Activated CD4-positive, alpha-beta T cell treated with anti-CD3 and anti-CD28 coated beads for 24 hours (primary cell): ENCODE results near the gene CACNA1F.

Experiments used
- DNase-seq, 2 donors: peaks; one replicate each; pipeline ENCODE4 v3.0.0-alpha.2; 2020; ENCODE audit warnings: low read depth in 2 of 2

The CACNA1F gene

DNA sequence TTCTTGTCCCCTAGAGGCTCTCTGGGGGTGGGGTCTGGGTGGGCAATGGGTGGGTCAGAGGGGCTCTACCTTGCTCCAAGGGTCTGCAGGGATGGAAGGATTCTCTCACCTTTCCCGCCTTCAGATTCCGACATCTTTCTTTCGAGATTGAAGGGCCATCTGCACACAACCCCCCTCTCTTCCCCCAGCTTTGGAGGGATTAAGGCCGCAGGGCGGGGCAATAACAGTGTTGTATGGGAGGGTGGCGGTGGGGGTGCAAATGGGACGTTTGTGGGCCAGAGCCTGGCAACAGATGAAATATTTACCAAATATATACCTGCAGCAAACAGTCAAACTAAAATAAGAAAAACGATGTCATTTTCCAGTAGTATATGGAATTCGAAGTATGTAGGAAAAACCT is at the start of gene CACNA1F:
Gene CACNA1F (minus strand): TSS at position 165 of the 400 bp plus-strand sequence. CDS start 31 bp downstream, at position 134.
- no peak for DNase-seq

DNA sequence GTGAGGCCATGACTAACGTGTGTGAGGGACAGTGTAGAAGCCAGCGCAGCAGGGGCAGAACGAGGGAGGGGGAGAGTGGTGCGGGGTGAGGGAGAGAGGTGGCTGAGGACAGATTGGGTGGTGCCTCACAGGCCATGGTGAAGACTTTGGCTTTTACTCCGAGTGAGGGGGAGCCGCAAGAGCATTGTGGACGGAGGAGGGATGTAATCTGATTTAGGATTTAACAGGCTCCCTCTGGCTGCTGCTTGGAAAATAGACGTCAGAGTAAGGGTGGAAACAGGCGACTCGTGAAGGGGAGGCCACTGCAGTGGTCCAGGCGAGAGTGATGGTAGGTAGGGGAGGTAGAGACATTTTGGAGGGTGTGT is 49.5 kb upstream of the CACNA1F start:
- no peak for DNase-seq

DNA sequence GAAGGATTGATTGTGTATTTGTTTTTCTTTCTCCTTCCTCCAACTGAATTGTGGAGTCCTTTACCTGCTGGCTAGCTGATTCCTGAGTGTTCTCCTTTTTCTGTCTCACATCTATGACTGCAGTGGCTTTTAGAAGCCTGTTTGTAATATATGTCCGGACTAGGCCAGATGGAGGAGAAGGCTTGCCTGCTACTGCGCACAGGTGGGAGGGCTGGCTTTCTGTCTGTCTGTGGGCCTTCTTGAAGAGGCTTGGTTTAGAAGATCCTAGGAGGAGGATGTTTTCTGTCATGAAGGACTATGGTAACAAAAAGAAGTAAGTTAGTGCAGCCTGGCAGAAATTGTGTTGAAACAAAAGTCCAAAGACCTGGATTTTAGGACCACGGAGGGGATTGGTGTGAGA is 44.9 kb upstream of the CACNA1F start:
- DNase-seq: no peak

- no peak for DNase-seq
These were observed 44.3 kb upstream of the CACNA1F start for GRCh38 chrX:49277535-49277830.

DNA sequence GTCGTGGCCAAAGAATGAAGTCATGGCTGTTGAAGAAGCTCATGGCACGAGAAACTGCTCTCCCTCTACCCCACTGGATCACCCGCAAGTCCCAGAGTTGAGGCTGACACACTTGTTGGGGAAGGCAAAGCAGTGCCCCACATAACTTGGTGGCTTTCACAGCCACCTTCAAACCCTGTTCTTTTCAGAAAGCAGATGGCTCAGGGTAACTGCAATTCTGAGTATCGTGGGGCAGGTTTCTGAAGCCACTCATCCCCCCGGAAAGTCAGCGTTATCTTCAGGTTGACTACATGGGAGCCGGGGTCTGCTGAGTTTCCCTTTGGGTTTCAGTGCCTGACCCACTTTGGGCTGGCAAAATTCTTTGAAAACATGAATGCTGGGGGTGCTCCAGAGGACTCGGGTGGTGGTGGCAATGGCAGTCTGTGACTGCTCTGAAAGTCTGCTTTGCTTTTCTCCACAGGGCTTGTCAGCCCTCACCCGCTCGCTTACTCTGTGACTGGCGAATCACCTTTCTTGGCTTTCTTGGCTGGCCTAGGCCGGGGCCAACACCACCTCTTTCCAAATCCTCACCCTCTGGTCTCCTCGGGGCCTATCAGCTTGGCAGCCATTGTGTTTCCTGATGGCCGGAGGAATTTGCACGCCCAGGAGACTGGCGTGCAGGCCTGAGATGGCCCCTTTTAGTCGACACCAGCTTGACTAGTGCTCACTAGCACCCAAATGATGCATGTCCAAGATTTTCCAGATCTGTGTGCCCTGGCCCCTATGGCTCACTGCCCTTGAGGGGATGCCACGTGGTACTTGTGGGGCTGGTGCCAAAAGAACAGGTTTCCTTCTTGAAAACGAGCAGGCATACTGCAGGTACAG is 43.8 kb upstream of the CACNA1F start:
- no peak for DNase-seq

DNA sequence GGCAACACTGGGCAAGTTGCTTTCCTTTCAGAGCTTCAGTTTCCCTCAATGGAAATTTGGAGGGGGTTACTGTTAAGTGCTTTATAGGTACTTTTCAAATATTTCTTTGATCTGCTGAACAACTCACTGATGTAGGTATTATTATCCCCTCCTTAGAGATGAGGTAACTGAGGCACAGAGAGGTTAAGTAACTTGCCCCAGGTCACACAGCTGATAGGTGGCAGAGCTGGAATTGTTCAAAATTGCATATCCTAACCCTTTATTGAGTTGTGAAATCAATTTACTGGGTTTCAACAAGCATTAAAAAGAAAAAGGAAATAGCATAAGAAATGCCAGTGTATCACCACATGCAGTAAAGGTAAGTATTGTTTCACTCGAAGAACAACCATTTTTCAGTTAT is 43.1 kb upstream of the CACNA1F start:
- no peak for DNase-seq

DNA sequence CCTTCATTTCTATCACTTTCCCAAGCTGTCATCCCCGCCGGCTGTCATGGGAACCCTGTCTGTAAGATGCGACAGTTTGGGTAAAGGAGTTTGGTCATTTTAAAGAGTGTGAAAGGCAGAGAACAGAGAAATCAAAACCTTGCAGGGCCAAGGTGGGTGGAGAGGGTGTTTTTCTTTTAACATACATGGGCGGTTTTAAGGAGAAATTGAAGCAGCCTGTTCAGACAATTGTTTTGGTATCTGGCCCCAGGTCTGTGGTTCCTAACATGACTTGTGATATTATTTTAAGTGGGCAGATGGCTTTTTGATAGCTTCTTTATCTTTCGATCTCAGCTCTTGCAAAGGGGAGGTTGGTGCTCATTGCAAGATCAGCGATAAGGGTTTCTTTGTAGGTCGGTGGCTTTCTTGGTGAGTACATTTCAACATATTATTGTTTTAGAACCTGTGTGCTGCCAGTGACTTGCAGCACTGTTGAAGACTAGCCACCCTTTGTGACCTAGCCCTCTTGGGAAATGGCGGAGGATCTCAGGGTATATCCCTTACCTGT is 40.1 kb upstream of the CACNA1F start:
- DNase-seq: peak in 1 of 2 donors; percentile 21

GRCh38 chrX:49272421-49272820 is 39.3 kb upstream of the CACNA1F start:
- no peak for DNase-seq

- no peak for DNase-seq
These were observed 38.2 kb upstream of the CACNA1F start for GRCh38 chrX:49271341-49271740.

GRCh38 chrX:49270249-49270921 is 37.2 kb upstream of the CACNA1F start:
- DNase-seq: no peak

DNA sequence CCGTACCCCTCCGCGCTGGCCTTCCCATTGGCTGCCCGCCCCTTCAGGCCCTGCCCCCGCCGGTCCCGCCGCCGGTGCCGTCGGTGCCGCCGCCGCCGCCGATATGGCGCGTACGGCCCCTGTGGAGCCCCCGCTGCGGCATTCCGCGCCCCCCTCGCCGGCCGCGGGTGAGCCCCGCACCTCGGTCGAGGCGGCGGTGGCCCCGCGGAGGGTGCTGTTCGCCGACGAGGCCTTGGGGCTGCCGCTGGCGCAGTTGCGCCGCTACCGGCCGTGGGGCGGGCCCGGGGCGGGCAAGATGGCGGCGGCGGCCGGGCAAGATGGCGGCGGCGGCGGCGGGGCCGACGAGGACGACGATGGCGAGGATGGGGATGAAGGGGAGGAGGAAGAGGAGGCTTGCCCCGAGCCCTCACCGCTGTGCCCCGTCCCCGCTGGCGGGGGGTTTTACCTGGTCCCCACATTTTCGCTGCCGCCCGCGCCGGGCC is 36.7 kb upstream of the CACNA1F start, which contains the start of gene PPP1R3F:
Gene PPP1R3F (plus strand): TSS at position 27 of the 482 bp plus-strand sequence. CDS start 77 bp downstream, at position 104.
- no peak for DNase-seq

- DNase-seq: peak; percentile 85 to 86
These were observed 36.0 kb upstream of the CACNA1F start for GRCh38 chrX:49269010-49269766.

GRCh38 chrX:49268702-49269009 is 35.5 kb upstream of the CACNA1F start:
- DNase-seq: no peak

GRCh38 chrX:49266523-49267445 is 33.6 kb upstream of the CACNA1F start:
- DNase-seq: no peak

DNA sequence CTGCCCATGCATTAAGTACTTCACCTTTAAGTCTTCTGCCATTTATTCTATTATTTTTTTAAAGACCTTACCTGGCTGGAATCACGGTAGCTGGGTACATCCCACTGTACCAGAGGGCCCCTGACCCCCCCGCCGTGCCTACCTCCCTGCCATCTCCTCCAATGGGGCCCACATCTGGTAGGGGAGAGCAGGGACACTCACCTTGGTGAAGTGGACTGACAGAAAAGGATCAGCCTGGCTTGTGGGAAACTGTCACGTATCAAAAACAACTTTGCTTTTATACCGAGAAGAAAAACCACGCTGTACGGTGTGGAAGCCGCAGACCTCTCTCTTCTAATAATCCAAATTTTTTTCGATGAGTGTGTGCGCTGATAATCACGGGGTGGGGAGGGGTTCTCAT is 31.3 kb upstream of the CACNA1F start, which contains the start of gene FOXP3:
Gene FOXP3 (minus strand): TSS at position 251 of the 400 bp plus-strand sequence. CDS start 6,205 bp downstream, outside the sequence.
- no peak for DNase-seq

DNA sequence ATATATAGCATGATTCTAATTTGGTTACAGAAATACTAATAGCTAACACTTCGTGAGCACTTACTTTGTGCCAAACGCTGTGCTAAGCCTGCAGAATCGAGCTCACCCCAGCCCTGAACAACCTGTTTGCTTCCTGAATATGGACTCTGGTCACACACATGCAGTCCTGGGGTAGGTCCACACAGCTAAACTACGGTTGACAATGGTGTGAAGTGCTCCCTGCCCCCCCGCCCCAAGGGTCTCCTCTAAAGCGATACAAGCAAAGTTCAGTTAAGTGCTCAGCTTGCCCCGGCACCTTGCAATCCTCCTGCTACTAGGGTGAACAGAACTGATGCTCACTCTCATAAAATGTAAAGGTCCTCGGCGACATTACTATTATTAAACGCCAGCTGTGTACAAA is 30.5 kb upstream of the CACNA1F start:
- no peak for DNase-seq

- DNase-seq: no peak
These were observed 29.5 kb upstream of the CACNA1F start for GRCh38 chrX:49262603-49263002.

- no peak for DNase-seq
These were observed 27.3 kb upstream of the CACNA1F start for GRCh38 chrX:49260221-49260985.

GRCh38 chrX:49258749-49259124 is 25.6 kb upstream of the CACNA1F start:
- DNase-seq: no peak
